HEK293 (cell line): ENCODE results near the gene CORO6.

ENCODE experiments used
- BCL11B ChIP-seq: fragments of 450-650 bp; formaldehyde crosslinking; IDR thresholded peaks from 2 replicates; pipeline ENCODE4 v1.5.1; 2016; ENCODE audit warnings: low read depth, missing biosample characterization, missing genetic modification characterization
- FEZF1 ChIP-seq: fragments of 450-650 bp; formaldehyde crosslinking; IDR thresholded peaks from 2 replicates; pipeline ENCODE4 v1.5.1; 2016; ENCODE audit warnings: missing biosample characterization, missing genetic modification characterization
- HIC1 ChIP-seq: fragments of 450-650 bp; formaldehyde crosslinking; IDR thresholded peaks from 2 replicates; pipeline ENCODE4 v1.5.1; 2016; ENCODE audit warnings: missing biosample characterization, missing genetic modification characterization
- MEIS1 ChIP-seq: sonication (generic); formaldehyde crosslinking; IDR thresholded peaks from 2 replicates; pipeline ENCODE4 v1.8.1; 2022; ENCODE audit warnings: missing genetic modification reagents, mild to moderate bottlenecking, borderline replicate concordance
- SETDB1 ChIP-seq: IDR thresholded peaks from one replicate; pipeline ENCODE4 v1.6.1; 2017; ENCODE audit warnings: mild to moderate bottlenecking, low read length, moderate library complexity, mixed read lengths; ENCODE audit not compliant: insufficient read length
- WT1 ChIP-seq: fragments of 450-650 bp; formaldehyde crosslinking; IDR thresholded peaks from 2 replicates; pipeline ENCODE4 v1.5.1; 2016; ENCODE audit warnings: missing biosample characterization, missing genetic modification characterization
- ZBTB10 ChIP-seq: fragments of 450-650 bp; formaldehyde crosslinking; IDR thresholded peaks from 2 replicates; pipeline ENCODE4 v1.5.1; 2016; ENCODE audit warnings: missing biosample characterization, missing genetic modification characterization
- ZBTB6 ChIP-seq: fragments of 450-650 bp; formaldehyde crosslinking; IDR thresholded peaks from 2 replicates; pipeline ENCODE4 v1.5.1; 2017; ENCODE audit warnings: missing biosample characterization, missing genetic modification characterization
- ZFHX2 ChIP-seq: fragments of 450-650 bp; formaldehyde crosslinking; conservative IDR thresholded peaks from 2 replicates; pipeline ENCODE4 v1.5.1; 2016; ENCODE audit warnings: missing biosample characterization, missing genetic modification characterization
- ZFP3 ChIP-seq: fragments of 450-650 bp; formaldehyde crosslinking; IDR thresholded peaks from 2 replicates; pipeline ENCODE4 v1.5.1; 2016; ENCODE audit warnings: low read depth, missing biosample characterization, missing genetic modification characterization
- ZNF10 ChIP-seq: fragments of 450-650 bp; formaldehyde crosslinking; IDR thresholded peaks from 2 replicates; pipeline ENCODE4 v1.5.1; 2017; ENCODE audit warnings: missing biosample characterization, missing genetic modification characterization
- ZNF138 ChIP-seq: fragments of 450-650 bp; formaldehyde crosslinking; IDR thresholded peaks from 2 replicates; pipeline ENCODE4 v1.5.1; 2016; ENCODE audit warnings: missing biosample characterization, missing genetic modification characterization, borderline replicate concordance
- ZNF157 ChIP-seq: fragments of 450-650 bp; formaldehyde crosslinking; IDR thresholded peaks from 2 replicates; pipeline ENCODE4 v1.5.1; 2016; ENCODE audit warnings: missing biosample characterization, missing genetic modification characterization
- ZNF174 ChIP-seq: fragments of 450-650 bp; formaldehyde crosslinking; IDR thresholded peaks from 2 replicates; pipeline ENCODE4 v1.5.0; 2017; ENCODE audit warnings: missing biosample characterization, mild to moderate bottlenecking, missing genetic modification characterization
- ZNF19 ChIP-seq: fragments of 450-650 bp; formaldehyde crosslinking; IDR thresholded peaks from 2 replicates; pipeline ENCODE4; 2016; ENCODE audit warnings: missing biosample characterization, missing genetic modification characterization, low read depth
- ZNF214 ChIP-seq: fragments of 450-650 bp; formaldehyde crosslinking; IDR thresholded peaks from 2 replicates; pipeline ENCODE4 v1.5.1; 2017; ENCODE audit warnings: missing biosample characterization, mild to moderate bottlenecking, missing genetic modification characterization, borderline replicate concordance
- ZNF24 ChIP-seq: fragments of 450-650 bp; formaldehyde crosslinking; IDR thresholded peaks from 2 replicates; pipeline ENCODE4 v1.5.1; 2016; ENCODE audit warnings: missing biosample characterization, missing genetic modification characterization
- ZNF514 ChIP-seq: fragments of 450-650 bp; formaldehyde crosslinking; IDR thresholded peaks from 2 replicates; pipeline ENCODE4 v1.5.1; 2016; ENCODE audit warnings: missing biosample characterization, missing genetic modification characterization
- ZNF558 ChIP-seq: fragments of 450-650 bp; formaldehyde crosslinking; IDR thresholded peaks from 2 replicates; pipeline ENCODE4 v1.5.1; 2016; ENCODE audit warnings: missing biosample characterization, missing genetic modification characterization
- ZNF561 ChIP-seq: fragments of 450-650 bp; IDR thresholded peaks from 2 replicates; pipeline ENCODE4 v1.5.1; 2018; ENCODE audit warnings: missing biosample characterization, missing genetic modification characterization, borderline replicate concordance
- ZNF610 ChIP-seq: fragments of 450-650 bp; formaldehyde crosslinking; IDR thresholded peaks from 2 replicates; pipeline ENCODE4 v1.5.1; 2016; ENCODE audit warnings: missing biosample characterization, missing genetic modification characterization, borderline replicate concordance
- ZNF747 ChIP-seq: fragments of 450-650 bp; formaldehyde crosslinking; IDR thresholded peaks from 2 replicates; pipeline ENCODE4 v1.5.1; 2016; ENCODE audit warnings: missing biosample characterization, missing genetic modification characterization
- ZNF830 ChIP-seq: fragments of 450-650 bp; IDR thresholded peaks from 2 replicates; pipeline ENCODE4 v1.5.0; 2018; ENCODE audit warnings: missing biosample characterization, missing genetic modification characterization, low read depth, mild to moderate bottlenecking, moderate library complexity
- ZNF843 ChIP-seq: fragments of 450-650 bp; formaldehyde crosslinking; IDR thresholded peaks from 2 replicates; pipeline ENCODE4 v1.5.1; 2016; ENCODE audit warnings: missing biosample characterization, missing genetic modification characterization
- TF ChIP-seq, protein P1 (sequence below): fragments of 450-650 bp; formaldehyde crosslinking; IDR thresholded peaks from 2 replicates; pipeline ENCODE4 v1.5.1; 2016; ENCODE audit warnings: missing biosample characterization, missing genetic modification characterization
- TF ChIP-seq, protein P2 (sequence below): fragments of 450-650 bp; formaldehyde crosslinking; conservative IDR thresholded peaks from 2 replicates; pipeline ENCODE4 v1.5.1; 2016; ENCODE audit warnings: low read depth, missing biosample characterization, missing genetic modification characterization

Gene CORO6

DNA sequence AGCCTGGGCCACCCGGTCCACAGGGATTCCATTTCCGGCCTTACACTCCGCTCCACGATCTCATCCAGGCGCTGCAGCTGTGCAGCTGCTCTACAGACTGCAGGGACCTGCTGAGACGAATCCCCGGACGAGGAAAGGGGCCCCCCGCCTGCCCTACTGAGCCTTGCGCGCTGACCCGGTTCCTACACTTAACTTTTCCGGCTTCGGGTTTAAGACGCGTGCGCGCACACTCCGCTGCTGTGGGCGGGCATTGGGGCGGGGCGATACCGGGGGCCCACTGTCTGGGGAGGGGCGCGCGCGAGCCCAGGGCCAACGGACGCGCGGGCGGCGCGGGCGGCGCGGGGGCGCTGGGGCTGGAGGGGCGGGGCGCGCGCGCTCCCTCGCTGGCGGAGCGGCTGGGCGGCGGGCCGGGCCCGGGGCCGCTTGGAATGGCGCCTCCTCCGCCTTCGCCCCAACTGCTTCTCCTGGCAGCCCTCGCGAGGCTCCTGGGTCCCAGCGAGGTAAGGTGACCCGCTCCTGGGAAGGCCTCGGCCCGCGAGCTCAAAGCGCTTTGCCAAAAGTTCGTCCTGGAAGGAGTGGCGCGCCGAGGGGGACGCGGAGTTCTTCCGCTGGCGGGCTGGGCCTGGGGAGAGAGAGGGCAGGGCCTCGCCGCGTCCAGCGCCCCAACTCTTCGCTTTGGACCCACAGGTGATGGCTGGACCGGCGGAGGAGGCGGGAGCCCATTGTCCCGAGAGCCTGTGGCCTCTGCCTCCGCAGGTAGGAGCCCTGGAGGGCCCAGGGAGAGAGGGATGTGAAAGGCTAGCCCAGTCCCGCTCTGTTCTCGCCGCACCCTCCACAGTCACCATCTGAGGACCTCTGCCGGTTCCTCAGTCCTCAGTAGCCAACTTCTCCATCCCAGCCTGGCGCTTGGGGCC is 54.1 kb downstream of the CORO6 start, which contains the start of gene TP53I13 (continued):
- TF ChIP-seq ZNF843: no peak
- peak; percentile 42 for TF ChIP-seq ZFHX2 (tag by site-specific recombination)
- no peak for TF ChIP-seq ZNF10 (tag by site-specific recombination)
- TF ChIP-seq ZNF19: no peak
- no peak for TF ChIP-seq ZNF174
- TF ChIP-seq ZNF157: no peak
- TF ChIP-seq ZNF214 (tag by site-specific recombination): no peak
- no peak for TF ChIP-seq ZNF830 (tag by site-specific recombination)
- TF ChIP-seq WT1 (tag by site-specific recombination): no peak
- TF ChIP-seq ZFP3 (tag by site-specific recombination): no peak
- no peak for TF ChIP-seq ZNF138 (tag by site-specific recombination)
- no peak for TF ChIP-seq ZNF610
- no peak for TF ChIP-seq ZNF558 (tag by site-specific recombination)
- no peak; the same call in 1 of the 2 replicates for TF ChIP-seq HIC1 (tag by site-specific recombination)
- no peak for TF ChIP-seq ZNF514 (tag by site-specific recombination)
- TF ChIP-seq ZNF561 (tag by site-specific recombination): no peak
- TF ChIP-seq ZNF747 (tag by site-specific recombination): no peak
- TF ChIP-seq ZBTB6 (tag by site-specific recombination): no peak
- TF ChIP-seq, protein P1, sequence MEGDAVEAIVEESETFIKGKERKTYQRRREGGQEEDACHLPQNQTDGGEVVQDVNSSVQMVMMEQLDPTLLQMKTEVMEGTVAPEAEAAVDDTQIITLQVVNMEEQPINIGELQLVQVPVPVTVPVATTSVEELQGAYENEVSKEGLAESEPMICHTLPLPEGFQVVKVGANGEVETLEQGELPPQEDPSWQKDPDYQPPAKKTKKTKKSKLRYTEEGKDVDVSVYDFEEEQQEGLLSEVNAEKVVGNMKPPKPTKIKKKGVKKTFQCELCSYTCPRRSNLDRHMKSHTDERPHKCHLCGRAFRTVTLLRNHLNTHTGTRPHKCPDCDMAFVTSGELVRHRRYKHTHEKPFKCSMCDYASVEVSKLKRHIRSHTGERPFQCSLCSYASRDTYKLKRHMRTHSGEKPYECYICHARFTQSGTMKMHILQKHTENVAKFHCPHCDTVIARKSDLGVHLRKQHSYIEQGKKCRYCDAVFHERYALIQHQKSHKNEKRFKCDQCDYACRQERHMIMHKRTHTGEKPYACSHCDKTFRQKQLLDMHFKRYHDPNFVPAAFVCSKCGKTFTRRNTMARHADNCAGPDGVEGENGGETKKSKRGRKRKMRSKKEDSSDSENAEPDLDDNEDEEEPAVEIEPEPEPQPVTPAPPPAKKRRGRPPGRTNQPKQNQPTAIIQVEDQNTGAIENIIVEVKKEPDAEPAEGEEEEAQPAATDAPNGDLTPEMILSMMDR (tag by site-specific recombination): peak; percentile 75
- no peak for TF ChIP-seq FEZF1 (tag by site-specific recombination)
- 0 out of 2 replicates have a peak, but pooled peaks have one; percentile 15 for TF ChIP-seq ZNF24 (tag by site-specific recombination)
- peak; percentile 28; the same call in 1 of the 2 replicates for TF ChIP-seq ZBTB10 (tag by site-specific recombination)
- TF ChIP-seq, protein P2, sequence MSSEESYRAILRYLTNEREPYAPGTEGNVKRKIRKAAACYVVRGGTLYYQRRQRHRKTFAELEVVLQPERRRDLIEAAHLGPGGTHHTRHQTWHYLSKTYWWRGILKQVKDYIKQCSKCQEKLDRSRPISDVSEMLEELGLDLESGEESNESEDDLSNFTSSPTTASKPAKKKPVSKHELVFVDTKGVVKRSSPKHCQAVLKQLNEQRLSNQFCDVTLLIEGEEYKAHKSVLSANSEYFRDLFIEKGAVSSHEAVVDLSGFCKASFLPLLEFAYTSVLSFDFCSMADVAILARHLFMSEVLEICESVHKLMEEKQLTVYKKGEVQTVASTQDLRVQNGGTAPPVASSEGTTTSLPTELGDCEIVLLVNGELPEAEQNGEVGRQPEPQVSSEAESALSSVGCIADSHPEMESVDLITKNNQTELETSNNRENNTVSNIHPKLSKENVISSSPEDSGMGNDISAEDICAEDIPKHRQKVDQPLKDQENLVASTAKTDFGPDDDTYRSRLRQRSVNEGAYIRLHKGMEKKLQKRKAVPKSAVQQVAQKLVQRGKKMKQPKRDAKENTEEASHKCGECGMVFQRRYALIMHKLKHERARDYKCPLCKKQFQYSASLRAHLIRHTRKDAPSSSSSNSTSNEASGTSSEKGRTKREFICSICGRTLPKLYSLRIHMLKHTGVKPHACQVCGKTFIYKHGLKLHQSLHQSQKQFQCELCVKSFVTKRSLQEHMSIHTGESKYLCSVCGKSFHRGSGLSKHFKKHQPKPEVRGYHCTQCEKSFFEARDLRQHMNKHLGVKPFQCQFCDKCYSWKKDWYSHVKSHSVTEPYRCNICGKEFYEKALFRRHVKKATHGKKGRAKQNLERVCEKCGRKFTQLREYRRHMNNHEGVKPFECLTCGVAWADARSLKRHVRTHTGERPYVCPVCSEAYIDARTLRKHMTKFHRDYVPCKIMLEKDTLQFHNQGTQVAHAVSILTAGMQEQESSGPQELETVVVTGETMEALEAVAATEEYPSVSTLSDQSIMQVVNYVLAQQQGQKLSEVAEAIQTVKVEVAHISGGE (tag by site-specific recombination): no peak; the same call in 1 of the 2 replicates
- TF ChIP-seq SETDB1: no peak
- TF ChIP-seq BCL11B: peak; percentile 19; the same call in 1 of the 2 replicates
- no peak for TF ChIP-seq MEIS1 (CRISPR knock-in tag)
